ENCODE results near the gene HBQ1. TPM values are rescaled to one million over a fixed set of nuclear protein-coding genes. Genes with fewer than 3 reads are reported as not detected.

Gene HBQ1
- total RNA-seq = 2.8 TPM in 1 of 2 replicates, not detected in the other

GRCh38 chr16:180101-180675 lies at the start of gene HBQ1:
HBQ1 (plus strand) TSS chr16:180459; CDS start chr16:180487, 28 bp downstream.

GRCh38 chr16:152141-153128 lies 27.8 kb upstream of the HBQ1 start, which contains the start of gene HBZ:
HBZ (plus strand) TSS chr16:152644; CDS start chr16:152910, 266 bp downstream.

DNA sequence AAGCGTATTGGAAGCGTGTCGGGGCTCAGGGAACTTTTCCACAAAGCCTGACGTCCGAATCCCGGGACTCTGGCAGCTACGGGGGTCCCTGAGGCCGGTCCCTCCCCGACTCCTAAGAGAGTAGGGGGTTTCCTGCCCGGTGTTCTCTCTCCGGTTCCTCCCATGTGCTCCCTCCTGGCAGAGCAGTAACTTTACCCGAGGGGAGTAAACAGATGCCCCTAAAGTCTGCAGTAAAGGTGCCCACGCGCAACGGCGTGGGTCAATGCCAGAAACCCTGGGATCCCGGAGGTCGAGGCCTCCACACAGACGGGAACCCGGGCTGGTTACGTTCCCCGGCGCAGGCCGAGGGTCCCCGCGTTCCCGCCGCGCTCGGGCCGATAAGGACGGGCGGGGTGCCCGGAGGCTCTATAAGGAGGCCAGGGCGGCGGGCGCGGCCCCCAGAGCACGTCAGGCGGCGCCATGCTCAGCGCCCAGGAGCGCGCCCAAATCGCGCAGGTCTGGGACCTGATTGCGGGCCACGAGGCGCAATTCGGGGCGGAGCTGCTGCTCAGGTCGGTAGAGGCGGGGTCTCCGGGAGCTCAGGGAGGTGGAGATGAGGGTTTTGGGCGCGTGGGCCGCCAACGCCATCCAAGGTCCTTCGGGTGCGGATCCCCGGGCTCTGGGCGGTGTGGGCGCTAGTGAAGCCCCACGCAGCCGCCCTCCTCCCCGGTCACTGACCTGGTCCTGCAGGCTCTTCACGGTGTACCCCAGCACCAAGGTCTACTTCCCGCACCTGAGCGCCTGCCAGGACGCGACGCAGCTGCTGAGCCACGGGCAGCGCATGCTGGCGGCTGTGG lies 14.5 kb upstream of the HBQ1 start, which contains the start of gene HBM:
HBM (plus strand) TSS at position 440 of the 836 bp plus-strand sequence; CDS start at position 460, 20 bp downstream.

DNA sequence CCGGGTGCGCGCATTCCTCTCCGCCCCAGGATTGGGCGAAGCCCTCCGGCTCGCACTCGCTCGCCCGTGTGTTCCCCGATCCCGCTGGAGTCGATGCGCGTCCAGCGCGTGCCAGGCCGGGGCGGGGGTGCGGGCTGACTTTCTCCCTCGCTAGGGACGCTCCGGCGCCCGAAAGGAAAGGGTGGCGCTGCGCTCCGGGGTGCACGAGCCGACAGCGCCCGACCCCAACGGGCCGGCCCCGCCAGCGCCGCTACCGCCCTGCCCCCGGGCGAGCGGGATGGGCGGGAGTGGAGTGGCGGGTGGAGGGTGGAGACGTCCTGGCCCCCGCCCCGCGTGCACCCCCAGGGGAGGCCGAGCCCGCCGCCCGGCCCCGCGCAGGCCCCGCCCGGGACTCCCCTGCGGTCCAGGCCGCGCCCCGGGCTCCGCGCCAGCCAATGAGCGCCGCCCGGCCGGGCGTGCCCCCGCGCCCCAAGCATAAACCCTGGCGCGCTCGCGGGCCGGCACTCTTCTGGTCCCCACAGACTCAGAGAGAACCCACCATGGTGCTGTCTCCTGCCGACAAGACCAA lies 7.8 kb upstream of the HBQ1 start, which contains the start of gene HBA2:
HBA2 (plus strand) TSS at position 503 of the 568 bp plus-strand sequence; CDS start at position 540, 37 bp downstream.

DNA sequence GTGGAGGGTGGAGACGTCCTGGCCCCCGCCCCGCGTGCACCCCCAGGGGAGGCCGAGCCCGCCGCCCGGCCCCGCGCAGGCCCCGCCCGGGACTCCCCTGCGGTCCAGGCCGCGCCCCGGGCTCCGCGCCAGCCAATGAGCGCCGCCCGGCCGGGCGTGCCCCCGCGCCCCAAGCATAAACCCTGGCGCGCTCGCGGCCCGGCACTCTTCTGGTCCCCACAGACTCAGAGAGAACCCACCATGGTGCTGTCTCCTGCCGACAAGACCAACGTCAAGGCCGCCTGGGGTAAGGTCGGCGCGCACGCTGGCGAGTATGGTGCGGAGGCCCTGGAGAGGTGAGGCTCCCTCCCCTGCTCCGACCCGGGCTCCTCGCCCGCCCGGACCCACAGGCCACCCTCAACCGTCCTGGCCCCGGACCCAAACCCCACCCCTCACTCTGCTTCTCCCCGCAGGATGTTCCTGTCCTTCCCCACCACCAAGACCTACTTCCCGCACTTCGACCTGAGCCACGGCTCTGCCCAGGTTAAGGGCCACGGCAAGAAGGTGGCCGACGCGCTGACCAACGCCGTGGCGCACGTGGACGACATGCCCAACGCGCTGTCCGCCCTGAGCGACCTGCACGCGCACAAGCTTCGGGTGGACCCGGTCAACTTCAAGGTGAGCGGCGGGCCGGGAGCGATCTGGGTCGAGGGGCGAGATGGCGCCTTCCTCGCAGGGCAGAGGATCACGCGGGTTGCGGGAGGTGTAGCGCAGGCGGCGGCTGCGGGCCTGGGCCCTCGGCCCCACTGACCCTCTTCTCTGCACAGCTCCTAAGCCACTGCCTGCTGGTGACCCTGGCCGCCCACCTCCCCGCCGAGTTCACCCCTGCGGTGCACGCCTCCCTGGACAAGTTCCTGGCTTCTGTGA lies 3.5 kb upstream of the HBQ1 start, which contains the start of gene HBA1:
HBA1 (plus strand) TSS at position 204 of the 906 bp plus-strand sequence; CDS start at position 241, 37 bp downstream.

GRCh38 chr16:228852-229730 lies 48.8 kb downstream of the HBQ1 start, which contains the start of gene LUC7L:
LUC7L (minus strand) TSS chr16:229449; CDS start chr16:229339, 110 bp downstream.

Other genes starting within 250 kb of the HBQ1 start
- gene POLR3K, start 126.9 kb upstream of the HBQ1 start, total RNA-seq = 2.9 and 5.2 TPM in 2 replicates
- 17.5 and 25.5 TPM in 2 replicates for gene SNRNP25, start 126.6 kb upstream of the HBQ1 start, total RNA-seq
- gene RHBDF1, start 107.8 kb upstream of the HBQ1 start, total RNA-seq = 28.1 and 42.7 TPM in 2 replicates
- gene MPG, start 102.2 kb upstream of the HBQ1 start, total RNA-seq = 162 and 283 TPM in 2 replicates
- gene NPRL3, start 41.8 kb upstream of the HBQ1 start, total RNA-seq = 17.1 and 26.9 TPM in 2 replicates
- gene HBZ, start 27.8 kb upstream of the HBQ1 start, total RNA-seq = not detected in 2 replicates
- not detected in 2 replicates for gene HBM, start 14.5 kb upstream of the HBQ1 start, total RNA-seq
- gene HBA2, start 7.6 kb upstream of the HBQ1 start, total RNA-seq = 0.91 TPM in 1 of 2 replicates, not detected in the other
- gene HBA1, start 3.8 kb upstream of the HBQ1 start, total RNA-seq = not detected in 2 replicates
- gene LUC7L, start 49.0 kb downstream of the HBQ1 start, total RNA-seq = 24.6 and 84.8 TPM in 2 replicates
- gene FAM234A, start 54.4 kb downstream of the HBQ1 start, total RNA-seq = 120 and 127 TPM in 2 replicates
- 0.13 and 0.88 TPM in 2 replicates for gene RGS11, start 95.5 kb downstream of the HBQ1 start, total RNA-seq
- gene ARHGDIG, start 100.1 kb downstream of the HBQ1 start, total RNA-seq = 0.39 and 0.72 TPM in 2 replicates
- gene PDIA2, start 102.7 kb downstream of the HBQ1 start, total RNA-seq = 0.72 TPM in 1 of 2 replicates, not detected in the other
- 17.7 and 20.2 TPM in 2 replicates for gene AXIN1, start 172.3 kb downstream of the HBQ1 start, total RNA-seq
- gene MRPL28, start 190.1 kb downstream of the HBQ1 start, total RNA-seq = 179 and 184 TPM in 2 replicates
- 53.6 and 64.8 TPM in 2 replicates for gene PGAP6, start 201.5 kb downstream of the HBQ1 start, total RNA-seq
- gene NME4, start 216.7 kb downstream of the HBQ1 start, total RNA-seq = 174 and 184 TPM in 2 replicates
- 12.3 and 14.3 TPM in 2 replicates for gene DECR2, start 221.4 kb downstream of the HBQ1 start, total RNA-seq
- gene RAB11FIP3, start 245.2 kb downstream of the HBQ1 start, total RNA-seq = 14.5 and 18.5 TPM in 2 replicates

All from epithelial cell of alveolus of lung (primary cell).